Hepatocyte (in vitro differentiated cells): ENCODE data around the gene SPECC1. TPM values are rescaled to one million over a fixed set of nuclear protein-coding genes. Genes with fewer than 3 reads are reported as not detected.

Experiments
- DNase-seq: peaks from one replicate; pipeline ENCODE4 v3.0.0-alpha.2; 2016; ENCODE audit warnings: low spot score
- H2AFZ ChIP-seq: fragments of 200-600 bp; sonication (generic); 2 replicates; pipeline ENCODE4 v1.6.0; 2016; ENCODE audit warnings: antibody characterized with exemption, mild to moderate bottlenecking
- H3K27ac ChIP-seq: fragments of 200-600 bp; sonication (generic); 2 replicates; pipeline ENCODE4 v1.5.1; 2016; ENCODE audit warnings: mild to moderate bottlenecking
- H3K27me3 ChIP-seq: fragments of 200-600 bp; sonication (generic); 2 replicates; pipeline ENCODE4 v1.6.1; 2016
- H3K36me3 ChIP-seq: fragments of 200-600 bp; sonication (generic); replicated peaks from 2 replicates; pipeline ENCODE4 v1.5.1; 2016; ENCODE audit warnings: low read depth; ENCODE audit not compliant: insufficient read depth
- H3K4me1 ChIP-seq: fragments of 200-600 bp; sonication (generic); 2 replicates; pipeline ENCODE4 v1.5.1; 2016; ENCODE audit warnings: mild to moderate bottlenecking, moderate library complexity; ENCODE audit not compliant: insufficient read depth
- H3K4me2 ChIP-seq: fragments of 200-600 bp; sonication (generic); 2 replicates; pipeline ENCODE4 v1.6.0; 2016
- H3K4me3 ChIP-seq: fragments of 200-600 bp; sonication (generic); 2 replicates; pipeline ENCODE4 v1.5.1; 2016; ENCODE audit warnings: mild to moderate bottlenecking
- H3K79me2 ChIP-seq: fragments of 200-600 bp; sonication (generic); 2 replicates; pipeline ENCODE4 v1.6.0; 2017; ENCODE audit warnings: mild to moderate bottlenecking
- H3K9me2 ChIP-seq: fragments of 200-600 bp; sonication (generic); replicated peaks from 2 replicates; pipeline ENCODE4 v1.6.0; 2017; ENCODE audit warnings: mild to moderate bottlenecking; ENCODE audit not compliant: insufficient read depth
- H3K9me3 ChIP-seq: fragments of 200-600 bp; sonication (generic); 2 replicates; pipeline ENCODE4 v1.5.1; 2016; ENCODE audit warnings: low read depth, mild to moderate bottlenecking
- H4K20me1 ChIP-seq: fragments of 200-600 bp; sonication (generic); 2 replicates; pipeline ENCODE4 v1.6.0; 2016; ENCODE audit warnings: mild to moderate bottlenecking; ENCODE audit not compliant: insufficient read depth, poor library complexity, severe bottlenecking
- EZH2 ChIP-seq: fragments of 200-600 bp; sonication (generic); IDR thresholded peaks from 2 replicates; pipeline ENCODE4 v1.6.1; 2016; ENCODE audit warnings: antibody characterized with exemption, mild to moderate bottlenecking, borderline replicate concordance
- EZH2phosphoT487 ChIP-seq: fragments of 200-600 bp; sonication (generic); IDR thresholded peaks from one replicate; pipeline ENCODE4 v1.6.1; 2018; ENCODE audit warnings: antibody characterized with exemption, mild to moderate bottlenecking, low read depth, moderate library complexity; ENCODE audit not compliant: unreplicated experiment, severe bottlenecking
- WGBS: methylation state at CpG from one replicate; pipeline ENCODE4 v1.1.6; 2016; ENCODE audit warnings: low lambda C conversion rate; ENCODE audit errors: missing lambda C conversion rate; 5-methylcytosine and 5-hydroxymethylcytosine counted together
- polyA plus RNA-seq: library from polyadenylated mRNA; unstranded; fragments of >200 nt; fragmentation: Nextera tagmentation; extraction: Ambion mirVana; gene quantifications from 2 replicates; pipeline ENCODE4 v1.2.1, GENCODE V29; 2016
- total RNA-seq: library from RNA; depleted of rRNA; stranded (reverse); fragments of >200 nt; gene quantifications from 2 replicates; pipeline ENCODE4 v1.2.3, GENCODE V29; 2014
- TF ChIP-seq, protein P1 (sequence below): fragments of 200-600 bp; sonication (generic); IDR thresholded peaks from 2 replicates; pipeline ENCODE4 v1.5.1; 2016; ENCODE audit warnings: antibody characterized with exemption, mild to moderate bottlenecking; ENCODE audit not compliant: poor library complexity

Gene SPECC1
- total and polyA plus RNA-seq, 2 experiments from 2014 or later, result 20.4 to 57.5 TPM

DNA sequence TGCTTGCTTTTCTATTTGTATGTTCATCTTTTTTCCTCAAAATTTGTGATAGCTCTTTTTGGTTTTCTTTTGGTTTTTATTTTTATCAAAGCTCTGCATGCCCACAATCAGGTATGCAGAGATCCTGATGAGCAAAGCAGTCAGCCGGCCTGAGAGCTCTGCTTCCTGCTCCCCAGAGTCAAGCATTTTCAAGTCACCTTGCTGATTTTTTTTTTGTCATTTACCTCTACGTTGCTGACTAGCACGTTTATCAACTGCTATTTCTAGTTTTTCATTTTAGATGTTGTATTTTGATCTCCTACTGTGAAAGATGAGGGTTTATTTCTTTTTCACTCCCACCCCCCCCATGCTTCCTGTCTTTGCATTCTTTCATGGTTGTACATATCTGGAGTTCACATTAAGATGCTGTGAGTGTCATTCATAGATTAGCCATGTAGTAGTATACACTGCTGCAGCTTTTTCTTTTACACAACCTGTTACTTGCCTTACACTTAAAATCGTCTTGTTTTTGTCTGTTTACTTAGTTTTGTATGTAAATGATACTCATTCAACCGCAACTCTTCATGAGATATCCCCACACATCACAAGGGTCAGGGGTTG, 262.0 kb downstream of the SPECC1 start:
- Histone ChIP-seq H3K4me3 (no peak overlapping the region), H3K9me2 (no peaks in the 10 kb centered on the region), H3K9me3 (no peaks in the 10 kb centered on the region), H3K79me2 (no peaks in the 10 kb centered on the region), H3K27me3 (no peaks in the 10 kb centered on the region), H3K27ac (no peak overlapping the region), H3K4me2 (no peak overlapping the region), H2AFZ (no peak overlapping the region), H4K20me1 (no peaks in the 10 kb centered on the region), H3K36me3 (no peaks in the 10 kb centered on the region), H3K4me1 (peaks cover 3% of the 10 kb centered on the region)
- WGBS, result 75% methylated on average over 5 of the region's 5 CpGs
- TF ChIP-seq, protein P1, sequence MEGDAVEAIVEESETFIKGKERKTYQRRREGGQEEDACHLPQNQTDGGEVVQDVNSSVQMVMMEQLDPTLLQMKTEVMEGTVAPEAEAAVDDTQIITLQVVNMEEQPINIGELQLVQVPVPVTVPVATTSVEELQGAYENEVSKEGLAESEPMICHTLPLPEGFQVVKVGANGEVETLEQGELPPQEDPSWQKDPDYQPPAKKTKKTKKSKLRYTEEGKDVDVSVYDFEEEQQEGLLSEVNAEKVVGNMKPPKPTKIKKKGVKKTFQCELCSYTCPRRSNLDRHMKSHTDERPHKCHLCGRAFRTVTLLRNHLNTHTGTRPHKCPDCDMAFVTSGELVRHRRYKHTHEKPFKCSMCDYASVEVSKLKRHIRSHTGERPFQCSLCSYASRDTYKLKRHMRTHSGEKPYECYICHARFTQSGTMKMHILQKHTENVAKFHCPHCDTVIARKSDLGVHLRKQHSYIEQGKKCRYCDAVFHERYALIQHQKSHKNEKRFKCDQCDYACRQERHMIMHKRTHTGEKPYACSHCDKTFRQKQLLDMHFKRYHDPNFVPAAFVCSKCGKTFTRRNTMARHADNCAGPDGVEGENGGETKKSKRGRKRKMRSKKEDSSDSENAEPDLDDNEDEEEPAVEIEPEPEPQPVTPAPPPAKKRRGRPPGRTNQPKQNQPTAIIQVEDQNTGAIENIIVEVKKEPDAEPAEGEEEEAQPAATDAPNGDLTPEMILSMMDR, result no peak
- no peak for TF ChIP-seq EZH2
- no peak for TF ChIP-seq EZH2phosphoT487
- DNase-seq, result no peak

DNA sequence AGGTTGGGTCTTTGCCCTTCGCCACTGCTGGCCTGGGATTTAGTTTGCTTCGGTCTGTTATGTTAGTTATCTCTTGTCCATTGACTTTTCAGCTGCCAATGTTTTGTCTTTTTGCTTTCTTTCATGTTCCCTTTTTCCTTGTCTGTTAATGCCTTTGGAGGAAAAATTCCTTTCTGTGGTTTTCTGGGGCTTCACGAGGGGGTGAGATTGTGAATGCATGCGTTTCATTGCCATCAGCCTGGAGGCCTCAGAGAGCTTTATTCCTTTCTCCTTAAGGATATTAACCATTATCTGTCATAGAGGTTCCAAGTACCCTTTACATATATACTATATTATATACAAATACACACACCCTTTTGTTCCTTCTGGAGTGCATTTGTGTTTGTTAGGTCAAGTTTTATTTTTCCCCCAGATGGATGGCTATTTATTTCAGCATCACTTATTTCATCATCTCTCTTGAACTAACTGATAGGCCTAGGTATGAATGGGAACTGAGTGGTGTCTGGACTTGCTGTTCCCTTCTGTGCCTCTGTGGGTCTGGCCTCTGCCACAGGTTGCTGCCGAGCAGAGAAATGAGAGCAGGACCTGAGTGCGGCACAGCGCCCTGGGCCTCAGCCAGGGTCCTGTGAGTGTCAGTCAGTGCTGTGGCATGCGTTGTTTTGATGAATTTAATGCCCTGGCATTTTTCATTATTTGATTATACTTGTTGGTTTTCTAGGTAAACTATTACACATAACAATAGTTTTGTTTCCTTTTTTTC, 264.8 kb downstream of the SPECC1 start:
- TF ChIP-seq EZH2phosphoT487 (no peak), EZH2 (no peak)
- TF ChIP-seq, protein P1, result no peak
- no peak overlapping the region for H3K27ac ChIP-seq
- no peak overlapping the region for H2AFZ ChIP-seq
- no peaks in the 10 kb centered on the region for H3K79me2 ChIP-seq
- DNase-seq, result no peak
- no peaks in the 10 kb centered on the region for H3K36me3 ChIP-seq
- no peaks in the 10 kb centered on the region for H3K9me2 ChIP-seq
- no peaks in the 10 kb centered on the region for H3K27me3 ChIP-seq
- H3K4me2 ChIP-seq, result no peak overlapping the region
- 84% methylated on average over 8 of the region's 8 CpGs for WGBS
- no peaks in the 10 kb centered on the region for H4K20me1 ChIP-seq
- no peak overlapping the region for H3K4me3 ChIP-seq
- peaks cover 3% of the 10 kb centered on the region for H3K4me1 ChIP-seq
- no peaks in the 10 kb centered on the region for H3K9me3 ChIP-seq

DNA sequence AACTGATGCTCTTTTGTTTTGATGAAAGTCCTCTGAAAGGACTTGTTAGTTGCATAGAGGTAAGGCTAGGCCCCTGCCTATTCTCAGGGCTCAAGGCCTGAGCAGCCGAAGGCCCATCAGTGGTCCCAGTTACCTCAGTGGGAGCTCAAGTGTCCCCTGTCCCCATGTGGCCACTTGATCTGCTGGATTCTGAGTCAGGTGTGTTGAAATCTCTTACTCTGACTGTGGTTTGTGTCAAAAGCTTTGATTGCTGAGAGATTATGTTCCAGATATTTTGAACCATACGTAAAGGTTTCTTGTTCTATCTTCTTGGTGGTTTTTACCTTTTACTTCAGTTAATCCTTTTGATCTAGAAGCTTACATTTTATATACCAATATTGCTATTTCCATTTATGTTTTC, 266.5 kb downstream of the SPECC1 start:
- no peak overlapping the region for H2AFZ ChIP-seq
- WGBS, result 96% methylated on average over 2 of the region's 2 CpGs

More for the DNA sequence above, 266.5 kb downstream of the SPECC1 start:
- H3K27me3 ChIP-seq, result no peaks in the 10 kb centered on the region
- no peaks in the 10 kb centered on the region for H3K79me2 ChIP-seq
- TF ChIP-seq, protein P1, result no peak
- TF ChIP-seq EZH2 (no peak), EZH2phosphoT487 (no peak)
- H3K4me2 ChIP-seq, result no peak overlapping the region
- no peaks in the 10 kb centered on the region for H4K20me1 ChIP-seq
- no peaks in the 10 kb centered on the region for H3K36me3 ChIP-seq
- no peak for DNase-seq
- H3K9me3 ChIP-seq, result no peaks in the 10 kb centered on the region
- no peaks in the 10 kb centered on the region for H3K9me2 ChIP-seq
- no peaks in the 10 kb centered on the region for H3K4me1 ChIP-seq
- no peak overlapping the region for H3K4me3 ChIP-seq
- no peak overlapping the region for H3K27ac ChIP-seq
